H1 (cell line): Measurements from ENCODE around the gene C19orf25. TPM values are rescaled to one million over a fixed set of nuclear protein-coding genes. Genes with fewer than 3 reads are reported as not detected.

Source experiments
- CTCF ChIA-PET: fragments of 300-600 bp; sonication (Branson Sonifier 250); formaldehyde crosslinking; loops from one replicate; lab custom pipeline; 2021; ENCODE audit not compliant: partially characterized antibody; lab: Charles Lee
- POLR2A ChIA-PET: fragments of 300-600 bp; sonication (Branson Sonifier 250); formaldehyde crosslinking; loops from one replicate; lab custom pipeline; 2021; ENCODE audit warnings: inconsistent platforms; ENCODE audit not compliant: partially characterized antibody; lab: Charles Lee
- DNase-seq, 2 experiments: peaks; one replicate each; pipeline versions ENCODE4 v3.0.0 to v3.0.0-alpha.2; 2010 to 2022; ENCODE audit warnings: low spot score in 2 of 2, low read depth in 1 of 2, mixed read lengths in 1 of 2
- FAIRE-seq: peaks from 2 replicates; lab custom pipeline; 2011; peaks lifted over from hg19 to GRCh38; lab: Jason Lieb, UNC
- H2AFZ ChIP-seq: 2 replicates; pipeline ENCODE4 v1.8.1; 2012; ENCODE audit warnings: low read length, inconsistent platforms
- H2AK5ac ChIP-seq: 2 replicates; pipeline ENCODE4 v1.6.1; 2013; ENCODE audit warnings: low read depth, low read length
- H2BK120ac ChIP-seq: replicated peaks from 2 replicates; pipeline ENCODE3; 2013; ENCODE audit warnings: low read depth, low read length, inconsistent platforms
- H2BK12ac ChIP-seq: 2 replicates; pipeline ENCODE4 v1.6.1; 2013; ENCODE audit warnings: low read depth, low read length
- H2BK15ac ChIP-seq: 2 replicates; pipeline ENCODE4 v1.6.1; 2013; ENCODE audit warnings: low read length
- H2BK20ac ChIP-seq: 2 replicates; pipeline ENCODE4 v1.6.1; 2013; ENCODE audit warnings: low read length
- H2BK5ac ChIP-seq: 2 replicates; pipeline ENCODE4 v1.6.1; 2013; ENCODE audit warnings: low read depth, low read length
- H3K14ac ChIP-seq: 2 replicates; pipeline ENCODE4 v1.6.1; 2013; ENCODE audit warnings: inconsistent platforms; ENCODE audit not compliant: insufficient read length
- H3K18ac ChIP-seq: 2 replicates; pipeline ENCODE4 v1.6.1; 2013; ENCODE audit warnings: low read length; ENCODE audit errors: extremely low read depth
- H3K23ac ChIP-seq: 2 replicates; pipeline ENCODE4 v1.6.1; 2013; ENCODE audit warnings: inconsistent platforms; ENCODE audit not compliant: insufficient read length
- H3K23me2 ChIP-seq: 2 replicates; pipeline ENCODE4 v1.6.1; 2013; ENCODE audit warnings: low read depth, low read length
- H3K27ac ChIP-seq: 2 replicates; pipeline ENCODE4 v1.6.1; 2011; ENCODE audit warnings: low read depth, low read length, inconsistent platforms
- H3K27me3 ChIP-seq, 4 experiments: replicated peaks in 1 of 4; 1 replicate in 1 of 4; 2 replicates in 3 of 4; pipeline versions ENCODE4 v1.6.1 to v1.8.1; 2011 to 2013; ENCODE audit warnings: low read length in 3 of 4, mild to moderate bottlenecking in 3 of 4, inconsistent platforms in 2 of 4, mixed read lengths in 2 of 4, moderate library complexity in 1 of 4; ENCODE audit not compliant: control insufficient read depth in 3 of 4, insufficient read depth in 3 of 4; ENCODE audit errors: extremely low read depth in 1 of 4
- H3K36me3 ChIP-seq, 4 experiments: 2 replicates each; pipeline versions ENCODE4 v1.6.1 to v1.8.1; 2011 to 2013; ENCODE audit warnings: mild to moderate bottlenecking in 4 of 4, low read length in 3 of 4, moderate library complexity in 2 of 4, control low read depth in 1 of 4, inconsistent platforms in 1 of 4; ENCODE audit not compliant: insufficient read depth in 4 of 4, control insufficient read depth in 2 of 4
- H3K4ac ChIP-seq: replicated peaks from 2 replicates; pipeline ENCODE3; 2013; ENCODE audit warnings: low read length, low read depth, mixed read lengths, inconsistent platforms; ENCODE audit not compliant: insufficient read length
- H3K4me1 ChIP-seq, 4 experiments: replicated peaks in 1 of 4; 1 replicate in 1 of 4; 2 replicates in 3 of 4; pipeline versions ENCODE4 v1.6.1 to v1.8.1; 2011 to 2013; ENCODE audit warnings: low read length in 3 of 4, inconsistent platforms in 2 of 4, mixed read lengths in 1 of 4; ENCODE audit not compliant: insufficient read depth in 4 of 4, control insufficient read depth in 3 of 4
- H3K4me2 ChIP-seq, 2 experiments: 2 replicates each; pipeline versions ENCODE4 v1.6.1 to v1.8.1; 2011 to 2013; ENCODE audit warnings: low read depth in 2 of 2, low read length in 2 of 2, control low read depth in 1 of 2, inconsistent platforms in 1 of 2, mild to moderate bottlenecking in 1 of 2; ENCODE audit not compliant: insufficient read depth in 1 of 2
- H3K4me3 ChIP-seq, 4 experiments: fragments of 200-600, 300-600 bp in 1 of 4; sonication (generic), shearing (Covaris generic), sonication (Bioruptor Twin) in 1 of 4; 2 replicates each; pipeline versions ENCODE4 v1.5.1 to v1.8.1; 2011 to 2016; ENCODE audit warnings: low read length in 4 of 4, low read depth in 3 of 4, control low read depth in 2 of 4, inconsistent platforms in 2 of 4, mild to moderate bottlenecking in 2 of 4, mixed read lengths in 1 of 4, moderate library complexity in 1 of 4; ENCODE audit not compliant: insufficient read depth in 2 of 4; ENCODE audit errors: extremely low read depth in 1 of 4
- H3K56ac ChIP-seq: replicated peaks from 2 replicates; pipeline ENCODE3; 2013; ENCODE audit warnings: low read depth, mild to moderate bottlenecking, mixed read lengths, low read length, inconsistent platforms; ENCODE audit not compliant: insufficient read length
- H3K79me1 ChIP-seq: 2 replicates; pipeline ENCODE4 v1.6.1; 2013; ENCODE audit warnings: low read depth, low read length, control low read depth
- H3K79me2 ChIP-seq, 2 experiments: 2 replicates each; pipeline versions ENCODE4 v1.6.1 to v1.8.1; 2012 to 2013; ENCODE audit warnings: low read length in 2 of 2, mild to moderate bottlenecking in 2 of 2, inconsistent platforms in 1 of 2; ENCODE audit not compliant: insufficient read depth in 2 of 2, control insufficient read depth in 1 of 2
- H3K9ac ChIP-seq, 4 experiments: replicated peaks in 1 of 4; 1 replicate in 1 of 4; 2 replicates in 3 of 4; pipeline versions ENCODE4 v1.6.1 to v1.8.1; 2011 to 2013; ENCODE audit warnings: low read depth in 3 of 4, low read length in 3 of 4, control low read depth in 2 of 4, mild to moderate bottlenecking in 2 of 4, moderate library complexity in 2 of 4, inconsistent platforms in 1 of 4; ENCODE audit errors: extremely low read depth in 1 of 4
- H3K9me3 ChIP-seq, 2 experiments: 2 replicates each; pipeline versions ENCODE4 v1.6.1 to v1.8.1; 2012 to 2013; ENCODE audit warnings: mild to moderate bottlenecking in 2 of 2, moderate library complexity in 2 of 2, control low read depth in 1 of 2, inconsistent platforms in 1 of 2, low read depth in 1 of 2, low read length in 1 of 2, mixed read lengths in 1 of 2; ENCODE audit not compliant: insufficient read depth in 2 of 2
- H4K20me1 ChIP-seq, 2 experiments: replicated peaks in 1 of 2; 2 replicates each; pipeline versions ENCODE3 to v1.8.1; 2011 to 2013; ENCODE audit warnings: inconsistent platforms in 2 of 2, low read length in 2 of 2, mild to moderate bottlenecking in 1 of 2; ENCODE audit not compliant: insufficient read depth in 2 of 2, control insufficient read depth in 1 of 2
- H4K5ac ChIP-seq: 2 replicates; pipeline ENCODE4 v1.6.1; 2013; ENCODE audit warnings: low read length, low read depth, mixed read lengths, inconsistent platforms; ENCODE audit not compliant: insufficient read length
- H4K8ac ChIP-seq: 2 replicates; pipeline ENCODE4 v1.8.0; 2013; ENCODE audit warnings: mild to moderate bottlenecking, moderate library complexity, low read length, inconsistent platforms; ENCODE audit not compliant: insufficient read depth; ENCODE audit errors: extremely low read depth
- H4K91ac ChIP-seq: replicated peaks from 2 replicates; pipeline ENCODE3; 2013; ENCODE audit warnings: low read length, mixed read lengths, inconsistent platforms; ENCODE audit not compliant: insufficient read length
- CBX8 ChIP-seq: fragments of 300-800, 300-1000 bp; sonication (generic); IDR thresholded peaks from 2 replicates; pipeline ENCODE4 v1.7.1; 2016; ENCODE audit warnings: low read depth, low read length, borderline replicate concordance
- SIN3A ChIP-seq, 2 experiments: IDR thresholded peaks in 1 of 2; conservative IDR thresholded peaks in 1 of 2; 2 replicates each; pipeline ENCODE4 v1.6.1; 2011 to 2012; ENCODE audit warnings: low read length in 2 of 2, improper control_type of control experiment in 1 of 2, low read depth in 1 of 2, mild to moderate bottlenecking in 1 of 2
- TEAD4 ChIP-seq: IDR thresholded peaks from 2 replicates; pipeline ENCODE4 v1.6.1; 2012; ENCODE audit warnings: low read depth, low read length, inconsistent platforms, mixed read lengths
- WGBS, 2 experiments: shearing (Covaris generic) in 1 of 2; methylation state at CpG; one replicate each; pipeline versions ENCODE4 v1.1.6 to v1.1.7; 2013 to 2015; ENCODE audit warnings: low lambda C conversion rate in 2 of 2, mixed read lengths in 2 of 2, inconsistent platforms in 1 of 2, low coverage in 1 of 2, missing lambda C conversion rate in 1 of 2; ENCODE audit not compliant: insufficient replicate concordance in 2 of 2, insufficient coverage in 1 of 2, insufficient read length in 1 of 2; ENCODE audit errors: extremely low coverage in 1 of 2, missing lambda C conversion rate in 1 of 2; 5-methylcytosine and 5-hydroxymethylcytosine counted together
- polyA plus RNA-seq, 7 experiments: library from polyadenylated mRNA; depleted of rRNA in 3 of 7; stranded (reverse) in 5 of 7; unstranded in 2 of 7; fragments of >200 nt in 5 of 7; fragments of 200-250 nt in 2 of 7; gene quantifications; 1 replicate in 5 of 7; 2 replicates in 1 of 7; 4 replicates in 1 of 7; pipeline versions ENCODE4 v1.2.1 to v1.2.3, GENCODE V29; 2011 to 2013; ENCODE audit warnings: missing spikeins in 2 of 7, mixed read lengths in 2 of 7
- total RNA-seq: library from RNA; stranded (reverse); fragmentation: NEBNext Ultra II Directional; extraction: Animal tissue kit (Norgen Biotek cat#: 25700); gene quantifications from 2 replicates; pipeline ENCODE4 v1.2.1, GENCODE V29; 2021

Gene C19orf25
- total and polyA plus RNA-seq, 2 of the 8 experiments (the other 6 are each of a cell fraction or from before 2014, with no cell fraction given), result 41.3 to 67.4 TPM

DNA sequence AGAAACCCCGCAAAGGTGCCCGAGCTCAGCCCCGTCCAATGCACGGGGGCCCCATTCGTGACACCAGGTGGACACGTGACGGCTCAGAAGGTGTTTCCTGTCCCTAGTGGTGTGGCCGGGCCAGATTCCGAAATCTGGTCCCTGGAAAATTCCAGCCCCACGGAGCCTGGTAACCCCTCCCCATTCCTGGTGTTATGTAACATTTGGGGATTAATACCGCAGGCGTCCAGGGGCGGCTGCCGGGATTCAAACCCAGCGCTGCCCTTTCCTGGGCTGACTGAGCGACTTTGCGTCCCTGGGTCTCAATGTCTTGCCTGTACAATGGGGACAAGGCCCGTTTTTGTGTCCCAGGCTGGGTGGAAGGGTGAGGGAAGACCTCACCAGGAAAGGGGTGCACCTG, 43.8 kb upstream of the C19orf25 start:
- H4K8ac ChIP-seq, result no peak overlapping the region
- H2BK5ac ChIP-seq, result no peak overlapping the region
- H2AFZ ChIP-seq, result no peak overlapping the region
- ChIA-PET POLR2A (interaction anchor here (0.5 to 2.7 kb wide), 3 partner anchors 13 to 117 kb away, joined by 4 to 7 read pairs (median 4); partner anchors contain the start of gene MBD3), CTCF (interaction anchor here (0.8 to 1.5 kb wide), 2 partner anchors 8 to 24 kb away, joined by 3 to 4 read pairs; no protein-coding TSS in a partner anchor)
- no peaks in the 10 kb centered on the region; a peak in 1 of 8 replicates for H3K36me3 ChIP-seq
- H2BK120ac ChIP-seq, result no peak overlapping the region
- H4K20me1 ChIP-seq, result peaks cover 8 to 14% of the 10 kb centered on the region in 2 experiments
- peaks cover 8% of the 10 kb centered on the region; the same call in 1 of the 2 replicates for H3K23me2 ChIP-seq
- no peak overlapping the region for H2BK12ac ChIP-seq
- no peaks in the 10 kb centered on the region for H3K79me2 ChIP-seq
- no peak overlapping the region for H3K14ac ChIP-seq
- 86% methylated on average over 18 of the region's 18 CpGs; no CpG with 5 or more reads in 1 of the 2 experiments for WGBS, 2 experiments
- H2BK20ac ChIP-seq, result no peak overlapping the region
- peaks cover 19 to 36% (median 31%) of the 10 kb centered on the region in 4 experiments for H3K27me3 ChIP-seq
- H3K18ac ChIP-seq, result no peak overlapping the region
- no peak overlapping the region for H4K5ac ChIP-seq
- H3K4me3 ChIP-seq, result no peak overlapping the region
- no peak for DNase-seq
- no peak overlapping the region for H3K23ac ChIP-seq
- H3K9me3 ChIP-seq, result no peaks in the 10 kb centered on the region
- TF ChIP-seq CBX8 (no peak), TEAD4 (no peak), SIN3A (conservative IDR thresholded peaks at IDR 0.05 in 1 of 2, IDR thresholded peaks at IDR 0.05 in 1 of 2; ENCODE audit: low read depth in 1 of 2, low read length in 2 of 2) (no peak)
- H3K56ac ChIP-seq, result no peak overlapping the region
- H3K79me1 ChIP-seq, result no peaks in the 10 kb centered on the region
- H3K4me1 ChIP-seq, result peaks cover 0 to 3% (median 1%) of the 10 kb centered on the region in 4 experiments; a peak in 3 of 7 replicates
- no peak overlapping the region for H3K4ac ChIP-seq
- H2AK5ac ChIP-seq, result no peak overlapping the region
- H3K9ac ChIP-seq, result no peak overlapping the region
- no peak overlapping the region for H4K91ac ChIP-seq
- no peak overlapping the region for H3K4me2 ChIP-seq
- no peak overlapping the region for H3K27ac ChIP-seq
- FAIRE-seq, result no peak
- no peak overlapping the region for H2BK15ac ChIP-seq
